ENCODE results near the gene BARHL2.
A peak's percentile ranks its signal among the peaks of the same experiment; 100 is the strongest.

The BARHL2 gene

GRCh38 chr1:90716552-90717355 is at the start of gene BARHL2:
BARHL2 (minus strand) TSS chr1:90717302; CDS start chr1:90717195, 107 bp downstream.
- Mint-ChIP-seq H3K4me1 (peaks cover 17% of the 10 kb centered on the region), H3K27ac (peak within 1 kb of the TSS; percentile 86), H3K9me3 (no peaks in the 10 kb centered on the region), H3K27me3 (peaks cover 100% of the 10 kb centered on the region), H3K4me3 (peak within 1 kb of the TSS; percentile 44), H3K36me3 (peaks cover 19% of the 10 kb centered on the region)
- no peak for DNase-seq
- CTCF ChIA-PET: interaction anchor here (0.8 kb wide), 1 partner anchor 13 kb away, joined by 3 read pairs; no protein-coding TSS in a partner anchor

DNA sequence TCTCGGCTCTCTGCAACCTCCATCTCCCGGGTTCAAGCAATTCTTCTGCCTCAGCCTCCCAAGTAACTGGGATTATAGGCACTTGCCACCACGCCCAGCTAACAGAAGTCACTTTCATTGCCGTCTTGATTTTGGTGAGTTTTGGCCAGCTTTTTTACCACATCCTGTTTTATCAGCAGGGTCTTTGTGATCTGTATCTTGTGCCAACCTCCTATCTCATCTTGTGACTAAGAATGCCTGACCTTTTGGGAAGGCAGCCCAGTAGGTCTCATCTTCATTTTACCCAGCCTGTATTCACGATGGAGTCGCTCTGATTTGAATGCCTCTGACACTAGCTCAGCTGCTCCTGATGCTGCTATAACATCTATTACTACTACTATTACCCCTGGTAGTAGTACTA is 46.8 kb upstream of the BARHL2 start:
- Mint-ChIP-seq H3K4me1 (no peaks in the 10 kb centered on the region), H3K27ac (no peak overlapping the region), H3K36me3 (no peaks in the 10 kb centered on the region), H3K4me3 (no peak overlapping the region), H3K9me3 (no peaks in the 10 kb centered on the region), H3K27me3 (peaks cover 15% of the 10 kb centered on the region)
- CTCF ChIA-PET: no interaction called here
- no peak for DNase-seq

GRCh38 chr1:90763506-90763905 is 46.4 kb upstream of the BARHL2 start:
- Mint-ChIP-seq H3K9me3 (no peaks in the 10 kb centered on the region), H3K4me1 (no peaks in the 10 kb centered on the region), H3K36me3 (no peaks in the 10 kb centered on the region), H3K27ac (no peak overlapping the region), H3K4me3 (no peak overlapping the region), H3K27me3 (peaks cover 16% of the 10 kb centered on the region)
- no peak for DNase-seq
- CTCF ChIA-PET: no interaction called here

DNA sequence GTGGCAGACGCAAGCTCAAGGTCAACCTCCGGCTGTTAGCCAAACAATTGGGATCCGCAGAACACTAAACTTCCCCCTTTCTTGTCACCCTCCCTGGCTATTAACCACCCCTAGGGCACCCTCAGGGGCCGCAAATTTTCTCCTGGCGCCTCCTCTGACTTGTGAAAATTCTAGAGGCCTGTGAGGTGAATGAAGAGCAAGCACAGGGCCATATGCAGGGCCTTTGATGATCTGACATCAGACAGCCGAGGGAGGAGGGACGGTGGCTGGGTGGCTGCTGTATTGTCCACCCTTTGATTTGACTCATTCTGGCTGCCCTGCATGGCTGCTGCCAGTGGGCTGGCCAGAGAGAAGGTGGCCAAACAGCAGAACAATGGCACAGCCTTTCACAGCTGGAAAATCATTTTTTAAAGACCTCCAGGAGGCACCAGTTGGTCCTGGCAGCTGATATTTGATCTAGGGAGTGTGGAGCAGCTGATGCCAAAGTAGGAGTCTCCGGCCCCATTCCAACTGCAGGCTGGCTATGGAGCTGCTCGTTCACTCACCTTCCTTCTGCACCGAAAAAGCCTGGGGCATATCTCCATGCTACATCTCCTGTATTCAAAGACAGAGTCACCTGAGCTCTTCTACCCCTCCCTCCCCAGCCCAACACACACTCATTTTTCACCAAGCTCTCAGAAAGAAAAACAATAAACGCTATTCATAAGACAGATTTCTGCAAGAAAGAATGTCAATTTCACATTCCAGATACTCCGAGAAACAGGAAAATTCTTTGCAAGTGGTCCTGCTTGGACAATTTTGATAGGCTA is 44.9 kb upstream of the BARHL2 start:
- CTCF ChIA-PET: no interaction called here
- no peak overlapping the region for H3K27ac Mint-ChIP-seq
- H3K9me3 Mint-ChIP-seq: no peaks in the 10 kb centered on the region

GRCh38 chr1:90761156-90761555 is 44.1 kb upstream of the BARHL2 start:
- Mint-ChIP-seq H3K9me3 (no peaks in the 10 kb centered on the region), H3K4me1 (no peaks in the 10 kb centered on the region), H3K27ac (no peak overlapping the region), H3K4me3 (no peak overlapping the region), H3K27me3 (peaks cover 20% of the 10 kb centered on the region), H3K36me3 (no peaks in the 10 kb centered on the region)
- no peak for DNase-seq
- CTCF ChIA-PET: no interaction called here

More for the DNA sequence above, 44.9 kb upstream of the BARHL2 start:
- no peaks in the 10 kb centered on the region for H3K4me1 Mint-ChIP-seq
- no peaks in the 10 kb centered on the region for H3K36me3 Mint-ChIP-seq
- peaks cover 20% of the 10 kb centered on the region for H3K27me3 Mint-ChIP-seq
- no peak for DNase-seq
- no peak overlapping the region for H3K4me3 Mint-ChIP-seq

DNA sequence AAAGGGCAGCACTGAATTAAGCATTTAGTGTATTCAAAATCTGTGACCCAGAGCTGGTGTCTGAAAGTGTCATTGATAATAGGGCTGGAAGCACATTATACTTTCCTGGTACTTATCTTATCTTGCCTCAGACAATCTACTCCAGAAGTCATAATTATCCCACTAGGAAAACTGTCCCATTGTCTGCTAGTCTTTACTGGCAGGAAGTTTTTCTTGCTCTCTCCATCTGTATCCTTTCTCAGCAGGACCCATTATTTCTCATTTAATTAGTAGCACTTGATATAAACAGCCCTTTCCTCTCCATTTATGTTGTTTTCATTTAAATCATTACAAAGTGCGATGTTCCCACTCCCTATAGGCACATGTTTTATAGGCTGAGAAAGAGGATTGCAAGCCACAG is 36.5 kb upstream of the BARHL2 start:
- peaks cover 7% of the 10 kb centered on the region for H3K27me3 Mint-ChIP-seq
- no peaks in the 10 kb centered on the region for H3K36me3 Mint-ChIP-seq
- H3K4me1 Mint-ChIP-seq: no peaks in the 10 kb centered on the region
- H3K4me3 Mint-ChIP-seq: no peak overlapping the region
- DNase-seq: no peak
- no peaks in the 10 kb centered on the region for H3K9me3 Mint-ChIP-seq
- H3K27ac Mint-ChIP-seq: no peak overlapping the region
- CTCF ChIA-PET: interaction anchor here (1.8 kb wide), 1 partner anchor 412 kb away, joined by 4 read pairs; no protein-coding TSS in a partner anchor

- DNase-seq: no peak
- H3K27me3 Mint-ChIP-seq: peaks cover 18% of the 10 kb centered on the region
- no peaks in the 10 kb centered on the region for H3K4me1 Mint-ChIP-seq
- CTCF ChIA-PET: no interaction called here
- H3K27ac Mint-ChIP-seq: no peak overlapping the region
- no peaks in the 10 kb centered on the region for H3K36me3 Mint-ChIP-seq
- no peak overlapping the region for H3K4me3 Mint-ChIP-seq
- no peaks in the 10 kb centered on the region for H3K9me3 Mint-ChIP-seq
These were observed 31.6 kb upstream of the BARHL2 start for GRCh38 chr1:90748668-90749067.

DNA sequence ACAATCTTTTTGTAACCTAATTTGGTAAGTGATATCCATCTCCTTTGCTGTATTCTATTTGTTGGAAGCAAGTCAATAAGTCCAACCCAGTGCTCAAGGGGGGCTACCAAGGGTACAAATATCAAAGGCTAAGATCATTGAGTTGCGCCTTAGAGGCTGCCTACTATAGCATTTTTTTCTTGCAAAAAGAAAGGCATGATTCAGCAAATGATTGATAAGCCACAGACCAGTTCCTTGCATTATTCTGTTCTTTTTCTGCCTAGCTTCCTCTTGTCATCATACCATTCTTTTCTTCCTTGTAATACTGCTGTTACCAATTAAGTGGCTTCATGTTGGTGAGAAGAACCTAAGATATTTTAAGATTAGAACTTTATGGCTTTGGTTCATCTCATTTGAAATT is 29.8 kb upstream of the BARHL2 start:
- no peaks in the 10 kb centered on the region for H3K9me3 Mint-ChIP-seq
- no peak overlapping the region for H3K4me3 Mint-ChIP-seq
- no peak overlapping the region for H3K27ac Mint-ChIP-seq
- CTCF ChIA-PET: no interaction called here
- no peak for DNase-seq
- no peaks in the 10 kb centered on the region for H3K4me1 Mint-ChIP-seq
- H3K27me3 Mint-ChIP-seq: peaks cover 21% of the 10 kb centered on the region
- H3K36me3 Mint-ChIP-seq: no peaks in the 10 kb centered on the region

- Mint-ChIP-seq H3K27ac (no peak overlapping the region), H3K36me3 (no peaks in the 10 kb centered on the region), H3K4me3 (no peak overlapping the region), H3K27me3 (peaks cover 21% of the 10 kb centered on the region), H3K9me3 (no peaks in the 10 kb centered on the region), H3K4me1 (no peaks in the 10 kb centered on the region)
- no peak for DNase-seq
- CTCF ChIA-PET: interaction anchor here (0.6 kb wide), 1 partner anchor 131 kb away, joined by 3 read pairs; no protein-coding TSS in a partner anchor
These were observed 28.9 kb upstream of the BARHL2 start for GRCh38 chr1:90745972-90746371.

DNA sequence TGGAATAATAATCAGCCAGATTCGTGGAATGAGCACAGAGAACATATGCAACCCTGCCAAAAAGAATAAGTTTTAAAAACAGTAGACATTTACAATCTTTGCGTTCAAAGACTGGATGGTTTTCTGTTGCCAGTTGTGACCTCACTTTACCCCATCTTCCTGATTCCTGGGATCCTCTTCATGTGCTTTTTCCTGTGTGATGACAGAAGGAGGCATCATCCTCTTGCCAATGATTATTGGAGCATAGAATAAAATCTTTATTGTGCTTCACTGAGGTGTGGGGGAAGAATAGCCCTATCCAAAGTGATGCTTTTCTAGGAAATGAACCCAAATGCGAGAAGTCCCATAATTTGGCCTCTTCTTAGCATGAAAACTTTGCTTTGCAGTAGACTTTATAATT is 15.0 kb upstream of the BARHL2 start:
- no peaks in the 10 kb centered on the region for H3K9me3 Mint-ChIP-seq
- peaks cover 55% of the 10 kb centered on the region for H3K27me3 Mint-ChIP-seq
- CTCF ChIA-PET: interaction anchor here (1.2 to 2.7 kb wide), 2 partner anchors 10 to 120 kb away, joined by 3 to 13 read pairs; no protein-coding TSS in a partner anchor
- H3K27ac Mint-ChIP-seq: no peak overlapping the region
- peaks cover 13% of the 10 kb centered on the region for H3K36me3 Mint-ChIP-seq
- no peak for DNase-seq
- no peak overlapping the region for H3K4me3 Mint-ChIP-seq
- H3K4me1 Mint-ChIP-seq: peaks cover 22% of the 10 kb centered on the region

DNA sequence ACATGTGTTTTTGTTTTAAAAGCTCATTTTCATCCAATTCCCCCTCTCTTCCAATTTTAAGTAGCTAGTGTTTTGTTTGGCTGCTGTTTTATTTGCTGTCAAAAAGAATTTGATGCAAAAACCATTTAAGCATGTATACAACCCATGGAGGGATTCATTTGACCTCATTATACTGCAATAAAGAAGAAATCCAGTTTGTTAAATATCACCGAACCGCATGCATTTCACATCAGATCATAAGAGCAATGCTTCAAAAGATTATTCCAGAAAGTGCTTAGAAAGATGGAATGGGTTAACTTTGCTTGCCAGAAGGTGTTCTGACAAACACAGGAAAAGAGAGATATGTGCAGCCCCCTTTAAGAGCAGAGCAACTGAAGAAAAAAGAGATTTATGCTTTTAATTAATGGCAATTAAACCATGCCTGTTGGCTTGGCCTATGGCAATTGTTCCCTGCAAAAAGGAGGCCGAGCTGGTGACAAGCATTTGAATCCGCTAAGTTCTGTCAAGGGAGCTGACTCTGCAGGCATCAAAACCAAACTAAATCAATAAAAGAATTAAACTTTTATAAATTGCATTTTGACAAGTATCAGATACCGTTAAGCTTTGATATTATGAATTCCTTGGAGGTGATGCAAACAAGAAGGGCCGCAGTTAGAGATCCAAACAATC is 14.4 kb upstream of the BARHL2 start:
- CTCF ChIA-PET: interaction anchor here (1.0 to 3.3 kb wide), 4 partner anchors 10 to 434 kb away, joined by 3 to 25 read pairs (median 8); no protein-coding TSS in a partner anchor
- no peak for DNase-seq
- Mint-ChIP-seq H3K4me1 (peaks cover 22% of the 10 kb centered on the region), H3K9me3 (no peaks in the 10 kb centered on the region), H3K4me3 (no peak overlapping the region), H3K27ac (no peak overlapping the region), H3K36me3 (peaks cover 13% of the 10 kb centered on the region), H3K27me3 (peaks cover 61% of the 10 kb centered on the region)

DNA sequence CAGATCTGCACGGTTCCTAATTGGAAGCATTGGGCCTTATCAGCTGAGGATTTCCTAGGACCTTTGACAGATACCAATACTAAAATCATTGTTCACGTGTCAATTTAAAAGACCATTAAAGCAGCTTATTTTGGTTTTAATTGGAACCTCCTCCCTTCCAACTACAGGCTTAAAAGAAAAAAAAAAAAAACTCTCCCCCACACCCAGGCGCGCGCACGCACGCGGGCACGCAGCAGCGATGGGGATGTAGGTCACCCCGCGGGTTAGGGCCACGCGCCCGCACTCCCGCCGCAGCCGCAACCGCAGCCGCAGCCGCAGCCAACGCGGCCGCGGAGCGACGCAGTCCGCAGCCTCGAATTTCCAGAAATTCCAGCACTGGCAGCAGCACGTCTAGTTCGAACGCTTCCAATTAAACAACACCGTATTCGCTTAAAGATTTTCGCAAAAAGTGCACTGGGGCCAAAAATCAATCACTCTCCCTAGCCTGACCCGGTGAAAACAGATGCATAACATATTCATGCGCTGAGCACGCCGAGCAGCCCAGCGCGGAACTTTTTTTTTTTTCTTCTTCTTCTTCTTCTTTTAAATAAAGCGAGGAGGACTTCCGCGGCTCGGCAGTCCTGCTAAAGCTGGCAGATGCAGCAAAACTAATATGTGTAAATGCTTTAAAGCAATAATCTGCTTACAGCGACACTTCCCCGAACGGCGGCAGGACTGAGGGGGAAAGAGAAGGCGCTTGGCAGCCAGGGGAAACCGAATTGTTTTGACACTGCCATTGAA is 13.3 kb upstream of the BARHL2 start:
- CTCF ChIA-PET: interaction anchor here (0.8 to 3.3 kb wide), 5 partner anchors 9 to 435 kb away, joined by 3 to 25 read pairs (median 3); no protein-coding TSS in a partner anchor
- peaks cover 6% of the 10 kb centered on the region for H3K9me3 Mint-ChIP-seq
- H3K27ac Mint-ChIP-seq: peak overlapping the region; percentile 80
- H3K4me3 Mint-ChIP-seq: peak overlapping the region; percentile 46
- peaks cover 20% of the 10 kb centered on the region for H3K36me3 Mint-ChIP-seq
- peaks cover 72% of the 10 kb centered on the region for H3K27me3 Mint-ChIP-seq
- peaks cover 32% of the 10 kb centered on the region for H3K4me1 Mint-ChIP-seq
- DNase-seq: no peak

- CTCF ChIA-PET: interaction anchor here (0.8 to 3.3 kb wide), 6 partner anchors 8 to 436 kb away, joined by 3 to 25 read pairs (median 3); no protein-coding TSS in a partner anchor
- peaks cover 6% of the 10 kb centered on the region for H3K9me3 Mint-ChIP-seq
- H3K27ac Mint-ChIP-seq: peak overlapping the region; percentile 49
- no peak for DNase-seq
- H3K4me3 Mint-ChIP-seq: peak overlapping the region; percentile 8
- H3K4me1 Mint-ChIP-seq: peaks cover 35% of the 10 kb centered on the region
- H3K27me3 Mint-ChIP-seq: peaks cover 79% of the 10 kb centered on the region
- peaks cover 20% of the 10 kb centered on the region for H3K36me3 Mint-ChIP-seq
These were observed 12.6 kb upstream of the BARHL2 start for GRCh38 chr1:90729504-90730242.
